GM12865 (cell line): ENCODE results near the gene IGLL5.
"Not testable (repeated sequence)": the region's sequence is repeated elsewhere in the genome, so short reads cannot be mapped to it uniquely, and the experiment has no call there.

ENCODE experiments used
- DNase-seq: peaks from one replicate; pipeline ENCODE4 v3.0.0; 2010; ENCODE audit warnings: low read depth
- H3K4me3 ChIP-seq: 2 replicates; pipeline ENCODE4 v1.5.1; 2011; ENCODE audit warnings: mild to moderate bottlenecking, low read depth, low read length, control low read depth
- TF ChIP-seq, protein P1 (sequence below): IDR thresholded peaks from 2 replicates; pipeline ENCODE4 v1.5.1; 2011; ENCODE audit warnings: low read length, control low read depth, low read depth, inconsistent platforms; ENCODE audit not compliant: insufficient read depth; ENCODE audit errors: missing control alignments

IGLL5 gene

DNA sequence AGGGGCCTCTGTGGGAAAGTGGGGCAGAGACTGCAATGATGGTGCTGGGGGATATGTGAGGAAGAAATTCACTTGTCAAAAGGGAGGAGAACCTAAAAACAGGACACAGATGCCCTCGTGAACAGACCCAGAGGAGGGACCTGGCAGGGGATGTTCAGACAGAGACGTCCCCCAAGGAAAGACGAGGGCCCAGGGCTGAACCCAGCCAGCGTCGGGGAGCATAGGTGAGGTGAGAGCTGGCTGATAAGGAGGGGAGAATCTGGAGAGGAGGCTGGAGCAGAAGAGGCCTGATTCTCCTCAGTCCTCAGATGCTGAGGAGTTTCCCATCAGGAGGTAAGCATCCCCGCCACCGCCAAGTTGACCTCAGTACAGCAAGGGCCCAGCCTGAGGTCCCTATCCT, 31.4 kb downstream of the IGLL5 start:
- no peak for DNase-seq
- TF ChIP-seq, protein P1, sequence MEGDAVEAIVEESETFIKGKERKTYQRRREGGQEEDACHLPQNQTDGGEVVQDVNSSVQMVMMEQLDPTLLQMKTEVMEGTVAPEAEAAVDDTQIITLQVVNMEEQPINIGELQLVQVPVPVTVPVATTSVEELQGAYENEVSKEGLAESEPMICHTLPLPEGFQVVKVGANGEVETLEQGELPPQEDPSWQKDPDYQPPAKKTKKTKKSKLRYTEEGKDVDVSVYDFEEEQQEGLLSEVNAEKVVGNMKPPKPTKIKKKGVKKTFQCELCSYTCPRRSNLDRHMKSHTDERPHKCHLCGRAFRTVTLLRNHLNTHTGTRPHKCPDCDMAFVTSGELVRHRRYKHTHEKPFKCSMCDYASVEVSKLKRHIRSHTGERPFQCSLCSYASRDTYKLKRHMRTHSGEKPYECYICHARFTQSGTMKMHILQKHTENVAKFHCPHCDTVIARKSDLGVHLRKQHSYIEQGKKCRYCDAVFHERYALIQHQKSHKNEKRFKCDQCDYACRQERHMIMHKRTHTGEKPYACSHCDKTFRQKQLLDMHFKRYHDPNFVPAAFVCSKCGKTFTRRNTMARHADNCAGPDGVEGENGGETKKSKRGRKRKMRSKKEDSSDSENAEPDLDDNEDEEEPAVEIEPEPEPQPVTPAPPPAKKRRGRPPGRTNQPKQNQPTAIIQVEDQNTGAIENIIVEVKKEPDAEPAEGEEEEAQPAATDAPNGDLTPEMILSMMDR: no peak
- no peak overlapping the region for H3K4me3 ChIP-seq

DNA sequence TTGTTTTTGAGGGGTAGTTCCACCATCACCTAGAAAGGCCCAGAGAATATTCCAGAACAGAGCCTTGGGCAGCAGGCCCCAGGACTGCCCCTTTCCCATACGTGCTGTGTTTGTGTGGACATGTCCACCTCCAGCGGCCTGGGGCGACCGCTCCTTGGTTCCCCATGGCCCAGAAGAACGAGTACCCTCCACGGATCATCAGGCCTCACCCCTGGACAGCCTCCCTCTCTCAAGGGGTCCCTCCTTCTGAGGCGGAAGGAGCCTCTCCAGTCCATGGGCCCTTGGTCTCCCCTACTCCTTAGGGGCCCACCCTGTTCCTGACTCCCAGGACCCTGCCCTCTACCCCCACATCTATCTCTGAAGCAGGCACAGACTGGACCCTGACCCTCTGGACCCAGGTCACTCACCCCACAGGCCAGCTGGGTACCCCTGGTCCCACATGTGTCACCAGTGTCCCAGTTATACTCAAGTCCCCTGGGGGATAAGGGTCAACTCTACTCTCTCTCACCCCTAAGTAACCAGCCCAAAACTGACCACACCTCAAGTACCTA, 32.6 kb downstream of the IGLL5 start:
- TF ChIP-seq, protein P1: no peak
- no peak for DNase-seq
- no peak overlapping the region for H3K4me3 ChIP-seq

DNA sequence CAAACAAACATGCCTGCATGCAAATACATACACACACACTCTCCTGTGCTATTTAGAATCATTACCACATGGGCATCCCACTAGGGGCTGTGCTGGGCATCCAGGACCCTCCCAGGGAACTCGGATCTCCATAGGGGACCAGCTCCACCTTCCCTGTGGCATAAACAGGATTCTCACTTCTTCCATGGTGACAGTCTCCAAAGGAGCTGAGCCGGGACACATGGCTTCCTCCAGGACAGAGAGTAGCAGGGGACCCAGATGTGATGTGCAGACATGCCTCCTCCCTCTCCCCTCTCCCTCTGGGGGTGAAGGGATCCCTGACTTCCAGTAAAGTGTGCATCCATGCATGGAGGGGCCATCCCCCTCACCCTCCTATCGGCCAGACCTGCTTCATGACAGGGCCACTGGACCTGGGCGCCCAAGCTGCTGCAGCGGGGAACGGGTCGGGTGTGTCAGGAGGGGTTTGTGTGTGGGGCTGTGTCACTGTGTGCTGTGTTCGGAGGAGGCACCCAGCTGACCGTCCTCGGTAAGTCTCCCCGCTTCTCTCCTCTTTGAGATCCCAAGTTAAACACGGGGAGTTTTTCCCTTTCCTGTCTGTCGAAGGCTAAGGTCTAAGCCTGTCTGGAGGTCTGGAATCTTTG, 33.4 kb downstream of the IGLL5 start:
- TF ChIP-seq, protein P1: no peak
- no peak for DNase-seq
- H3K4me3 ChIP-seq: no peak overlapping the region

DNA sequence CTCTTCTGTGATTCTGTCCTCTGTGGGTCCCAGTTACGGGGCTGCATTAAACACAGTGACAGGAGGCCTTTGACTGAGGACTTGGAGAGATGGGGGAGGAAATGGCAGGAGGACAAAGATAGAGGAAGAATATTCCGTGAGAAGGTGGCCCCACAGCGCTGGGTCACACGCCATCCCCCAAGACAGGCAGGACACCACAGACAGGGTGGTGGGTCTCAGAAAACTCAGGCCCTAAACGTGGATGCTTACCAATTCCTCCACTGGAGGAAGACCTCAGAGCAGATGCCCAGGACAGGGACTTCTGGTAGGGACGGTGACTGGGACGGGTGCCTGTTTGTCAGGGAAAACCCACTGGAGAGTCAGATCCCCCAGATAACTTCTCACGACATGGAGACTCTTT, 34.0 kb downstream of the IGLL5 start:
- TF ChIP-seq, protein P1: no peak
- H3K4me3 ChIP-seq: no peak overlapping the region
- no peak for DNase-seq

DNA sequence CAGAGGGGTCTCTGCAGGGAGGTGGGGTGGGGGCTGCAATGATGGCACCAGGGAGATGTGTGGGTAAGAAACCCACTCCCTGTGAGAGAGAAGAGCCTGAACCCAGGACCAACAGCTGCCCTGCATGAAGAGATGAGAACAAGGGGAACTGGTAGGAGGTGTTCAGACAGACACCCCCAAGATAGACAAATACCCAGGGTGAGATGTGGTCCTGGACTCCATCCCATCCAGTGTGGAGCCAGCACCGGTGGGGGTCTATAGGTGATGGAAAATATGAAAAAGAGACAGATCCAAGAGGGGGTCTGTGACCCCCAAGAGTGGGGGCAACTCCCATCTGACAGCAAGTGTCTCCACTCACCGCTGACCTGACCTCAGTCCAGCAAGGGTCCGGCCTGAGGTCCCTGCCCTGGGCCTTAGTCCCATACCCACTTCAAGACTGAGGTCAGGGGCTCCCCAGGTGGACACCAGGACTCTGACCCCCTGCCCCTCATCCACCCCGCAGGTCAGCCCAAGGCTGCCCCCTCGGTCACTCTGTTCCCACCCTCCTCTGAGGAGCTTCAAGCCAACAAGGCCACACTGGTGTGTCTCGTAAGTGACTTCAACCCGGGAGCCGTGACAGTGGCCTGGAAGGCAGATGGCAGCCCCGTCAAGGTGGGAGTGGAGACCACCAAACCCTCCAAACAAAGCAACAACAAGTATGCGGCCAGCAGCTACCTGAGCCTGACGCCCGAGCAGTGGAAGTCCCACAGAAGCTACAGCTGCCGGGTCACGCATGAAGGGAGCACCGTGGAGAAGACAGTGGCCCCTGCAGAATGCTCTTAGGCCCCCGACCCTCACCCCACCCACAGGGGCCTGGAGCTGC, 34.7 kb downstream of the IGLL5 start:
- not testable (repeated sequence) for H3K4me3 ChIP-seq, DNase-seq

DNA sequence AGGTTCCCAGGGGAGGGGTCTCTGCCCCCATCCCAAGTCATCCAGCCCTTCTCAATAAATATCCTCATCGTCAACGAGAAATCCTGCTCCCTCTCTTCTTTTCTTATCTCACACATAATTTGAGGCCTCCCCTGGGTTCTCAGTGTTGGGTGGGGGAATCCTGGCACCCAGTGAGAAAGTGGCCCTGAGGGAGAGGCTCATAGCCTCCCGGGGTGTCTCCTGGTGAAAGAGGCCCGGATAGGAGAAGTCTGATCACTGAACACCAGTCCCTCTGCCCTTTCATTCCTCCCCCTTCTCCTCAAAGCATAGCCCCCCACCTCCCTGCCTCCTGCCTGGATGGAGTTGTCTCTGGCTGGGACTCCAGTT, 35.3 kb downstream of the IGLL5 start:
- H3K4me3 ChIP-seq: no peak overlapping the region
- DNase-seq: no peak

DNA sequence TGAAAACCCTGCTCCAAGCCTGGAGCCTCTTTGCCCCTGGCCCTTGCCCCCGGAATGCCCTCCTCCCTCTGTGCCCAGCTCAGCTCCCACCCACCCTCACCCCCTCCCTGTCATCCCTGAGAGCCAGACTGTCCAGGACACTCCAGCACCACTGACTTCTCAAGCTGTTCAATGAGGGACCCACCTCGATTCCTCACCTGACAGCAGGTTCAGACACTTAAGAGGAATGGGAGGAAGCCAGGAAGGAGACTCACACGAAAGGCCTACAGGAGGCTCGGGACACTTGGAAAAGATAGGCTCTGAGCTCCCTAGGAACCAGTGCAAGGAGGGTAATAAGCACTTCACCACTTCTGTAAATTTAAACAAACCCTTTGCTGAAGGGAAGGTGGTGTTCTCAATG, 35.8 kb downstream of the IGLL5 start:
- no peak overlapping the region for H3K4me3 ChIP-seq
- no peak for DNase-seq
- TF ChIP-seq, protein P1: no peak

More for the DNA sequence above, 35.3 kb downstream of the IGLL5 start:
- TF ChIP-seq, protein P1: no peak
